Panc1 (cell line): Measurements from ENCODE around the gene PRRT1.

Experiments
- CTCF ChIP-seq: fragments of 450-650 bp; IDR thresholded peaks from 2 replicates; pipeline ENCODE4 v1.5.1; 2017; ENCODE audit warnings: mild to moderate bottlenecking
- POLR2AphosphoS5 ChIP-seq: IDR thresholded peaks from 2 replicates; pipeline ENCODE4 v1.6.1; 2012; ENCODE audit warnings: mild to moderate bottlenecking, low read depth, low read length, moderate library complexity
- REST ChIP-seq, 2 experiments: IDR thresholded peaks; 2 replicates each; pipeline ENCODE4 v1.6.1; 2011 to 2012; ENCODE audit warnings: low read depth in 2 of 2, control low read depth in 1 of 2, low read length in 1 of 2, mild to moderate bottlenecking in 1 of 2, moderate library complexity in 1 of 2; ENCODE audit not compliant: insufficient read depth in 1 of 2
- SIN3A ChIP-seq: IDR thresholded peaks from 2 replicates; pipeline ENCODE4 v1.6.1; 2012; ENCODE audit warnings: low read depth, mild to moderate bottlenecking, low read length, moderate library complexity, borderline replicate concordance; ENCODE audit not compliant: insufficient read depth

DNA sequence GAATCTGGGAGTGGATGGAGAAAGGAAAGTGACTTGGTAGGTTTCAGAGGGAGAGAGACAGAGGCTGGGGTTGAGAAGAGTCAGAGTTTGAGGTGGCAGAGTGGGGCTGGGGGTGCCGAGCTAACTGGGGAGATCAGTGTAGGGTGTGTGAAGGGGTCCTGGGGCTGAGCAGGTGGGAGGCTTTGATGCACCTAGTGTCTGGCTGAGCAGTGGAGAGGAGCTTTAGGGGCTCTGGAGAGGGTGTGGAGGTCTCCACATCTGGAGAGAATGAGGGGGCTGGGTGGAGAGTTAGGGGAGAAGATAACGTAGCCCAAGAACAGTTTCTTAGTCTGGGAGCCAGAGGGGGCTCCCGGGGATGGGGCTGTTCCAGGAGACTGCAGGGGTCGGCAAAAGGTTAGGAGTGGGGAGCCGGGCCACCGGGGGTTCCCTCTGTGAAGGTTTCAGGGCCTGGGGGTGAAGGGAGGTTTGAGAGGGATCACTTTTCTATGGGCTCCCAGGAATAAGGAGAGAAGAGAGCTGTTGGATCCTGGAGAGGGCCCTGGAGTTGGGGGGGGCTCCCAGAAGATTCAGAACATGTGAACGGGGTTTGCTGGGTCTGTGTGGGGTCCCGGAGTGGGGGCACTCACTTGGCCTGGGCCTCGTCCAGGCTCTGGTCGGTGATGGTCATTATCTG, 37.5 kb upstream of the PRRT1 start:
- TF ChIP-seq POLR2AphosphoS5 (no peak), CTCF (no peak), REST (IDR thresholded peaks at IDR 0.05; ENCODE audit: insufficient read depth in 1 of 2, low read depth in 2 of 2, low read length in 1 of 2) (no peak), SIN3A (no peak)
